B cell (primary cell): ENCODE measurements around the gene KRT71. TPM values are rescaled to one million over a fixed set of nuclear protein-coding genes. Genes with fewer than 3 reads are reported as not detected.

ENCODE experiments used
- ATAC-seq: fragments of 200-7000 bp; cut with Tn5 transposase; one replicate; pipeline ENCODE4 v1.10.0; 2021; ENCODE audit warnings: low read depth, mild to moderate bottlenecking, moderate number of reproducible peaks, moderate library complexity
- CTCF ChIA-PET: fragments of 350-600 bp; sonication (Branson Sonifier 250); formaldehyde crosslinking; loops from one replicate; lab custom pipeline; 2021; ENCODE audit warnings: antibody characterized with exemption, inconsistent platforms; lab: Charles Lee
- POLR2A ChIA-PET: fragments of 350-600 bp; sonication (Branson Sonifier 250); formaldehyde crosslinking; loops from one replicate; lab custom pipeline; 2021; ENCODE audit warnings: antibody characterized with exemption; lab: Charles Lee
- DNase-seq: peaks from one replicate; pipeline ENCODE4 v3.0.0; 2013
- H2AFZ ChIP-seq: 2 replicates; pipeline ENCODE4 v1.6.1; 2012; ENCODE audit warnings: mild to moderate bottlenecking, low read depth, low read length; ENCODE audit not compliant: insufficient read depth, poor library complexity, severe bottlenecking
- H3K27ac ChIP-seq, 2 donors: 1 replicate in 1 of 2; 2 replicates in 1 of 2; pipeline ENCODE4 v1.5.1; 2012 to 2013; ENCODE audit warnings: low read length in 2 of 2, mild to moderate bottlenecking in 2 of 2, moderate library complexity in 1 of 2
- H3K27me3 ChIP-seq, 4 experiments: fragments of 200-600 bp in 1 of 4; sonication (generic) in 1 of 4; replicated peaks in 1 of 4; 1 replicate in 2 of 4; 2 replicates in 2 of 4; pipeline versions ENCODE4 v1.6.1 to v1.7.0; 2013 to 2016; ENCODE audit warnings: low read length in 3 of 4, mild to moderate bottlenecking in 2 of 4, mixed read lengths in 1 of 4, moderate library complexity in 1 of 4; ENCODE audit not compliant: insufficient read depth in 4 of 4, control insufficient read depth in 3 of 4; ENCODE audit errors: control extremely low read depth in 1 of 4
- H3K36me3 ChIP-seq, 2 experiments: replicated peaks in 1 of 2; 1 replicate in 1 of 2; 2 replicates in 1 of 2; pipeline versions ENCODE4 v1.6.1 to v1.7.1; 2013; ENCODE audit warnings: low read length in 1 of 2; ENCODE audit not compliant: insufficient read depth in 2 of 2, control insufficient read depth in 1 of 2; ENCODE audit errors: control extremely low read depth in 1 of 2, extremely low read depth in 1 of 2
- H3K4me1 ChIP-seq, 2 donors: fragments of 200-600 bp in 1 of 2; sonication (generic) in 1 of 2; 1 replicate in 1 of 2; 2 replicates in 1 of 2; pipeline versions ENCODE4 v1.5.1 to v1.6.1; 2013 to 2017; ENCODE audit warnings: low read length in 2 of 2; ENCODE audit not compliant: control insufficient read depth in 2 of 2, insufficient read depth in 2 of 2
- H3K4me2 ChIP-seq: replicated peaks from 2 replicates; pipeline ENCODE3; 2012; ENCODE audit warnings: mild to moderate bottlenecking, low read depth, low read length; ENCODE audit not compliant: poor library complexity, severe bottlenecking
- H3K4me3 ChIP-seq, 5 experiments: fragments of 200-600 bp in 1 of 5; sonication (generic) in 1 of 5; 1 replicate in 3 of 5; 2 replicates in 2 of 5; pipeline versions ENCODE4 v1.5.1 to v1.7.0; 2011 to 2016; ENCODE audit warnings: low read length in 4 of 5, mild to moderate bottlenecking in 4 of 5, low read depth in 2 of 5, control low read depth in 1 of 5, moderate library complexity in 1 of 5; ENCODE audit not compliant: insufficient read depth in 1 of 5; ENCODE audit errors: control extremely low read depth in 1 of 5, extremely low read depth in 1 of 5
- H3K79me2 ChIP-seq: fragments of 200-600 bp; sonication (generic); one replicate; pipeline ENCODE4 v1.6.0; 2016; ENCODE audit warnings: low read length; ENCODE audit not compliant: control insufficient read depth, insufficient read depth
- H3K9ac ChIP-seq: fragments of 200-600 bp; sonication (generic); 2 replicates; pipeline ENCODE4 v1.6.1; 2017; ENCODE audit warnings: mild to moderate bottlenecking, low read length, moderate library complexity
- H3K9me3 ChIP-seq, 3 donors: one replicate each; pipeline versions ENCODE4 v1.6.1 to v1.7.1; 2013; ENCODE audit warnings: low read length in 2 of 3; ENCODE audit not compliant: control insufficient read depth in 2 of 3, insufficient read depth in 1 of 3; ENCODE audit errors: control extremely low read depth in 1 of 3
- H4K20me1 ChIP-seq: 2 replicates; pipeline ENCODE4 v1.6.0; 2012; ENCODE audit warnings: mild to moderate bottlenecking, low read length; ENCODE audit not compliant: insufficient read depth, control insufficient read depth, poor library complexity, severe bottlenecking
- H3K27ac Mint-ChIP-seq: one replicate; pipeline ENCODE4 v1.8.0; 2021; ENCODE audit warnings: mixed read lengths
- H3K27me3 Mint-ChIP-seq: one replicate; pipeline ENCODE4 v1.8.0; 2021; ENCODE audit warnings: mixed read lengths
- H3K4me1 Mint-ChIP-seq: one replicate; pipeline ENCODE4 v1.8.0; 2021; ENCODE audit warnings: mixed read lengths
- H3K4me3 Mint-ChIP-seq: one replicate; pipeline ENCODE4 v1.8.0; 2021; ENCODE audit warnings: mixed read lengths
- H3K9me3 Mint-ChIP-seq: one replicate; pipeline ENCODE4 v1.8.0; 2022; ENCODE audit warnings: mixed read lengths; ENCODE audit not compliant: insufficient read depth
- EZH2 ChIP-seq: IDR thresholded peaks from 2 replicates; pipeline ENCODE4 v1.6.1; 2012; ENCODE audit warnings: borderline replicate concordance, low read depth, mild to moderate bottlenecking, moderate library complexity, low read length; ENCODE audit not compliant: insufficient read depth, poor library complexity, severe bottlenecking
- WGBS: methylation state at CpG from one replicate; pipeline ENCODE4 v1.1.5; 2013; ENCODE audit warnings: missing lambda C conversion rate; ENCODE audit not compliant: insufficient coverage; 5-methylcytosine and 5-hydroxymethylcytosine counted together
- intact Hi-C: fragments of 100-400 bp; cut with micrococcal nuclease; formaldehyde crosslinking; loops from one replicate; pipeline ENCODE4 v1.10.0; 2022
- polyA plus RNA-seq: library from polyadenylated mRNA; depleted of rRNA; stranded (reverse); fragments of >200 nt; gene quantifications from 2 replicates; pipeline ENCODE4 v1.2.3, GENCODE V29; 2012
- total RNA-seq, 2 donors: library from RNA; stranded (reverse); fragments of 120-200 nt in 1 of 2; gene quantifications; 1 replicate in 1 of 2; 2 replicates in 1 of 2; pipeline versions ENCODE4 v1.2.3 to v1.2.4, GENCODE V29; 2013 to 2022
- TF ChIP-seq, protein P1 (sequence below): fragments of 200-600 bp; IDR thresholded peaks from one replicate; pipeline ENCODE4 v1.8.0; 2022; ENCODE audit warnings: antibody characterized with exemption, mild to moderate bottlenecking

KRT71 gene
- total and polyA plus RNA-seq, 2 donors (not counting 1 experiment from before 2014, with no cell fraction given) = not detected

DNA sequence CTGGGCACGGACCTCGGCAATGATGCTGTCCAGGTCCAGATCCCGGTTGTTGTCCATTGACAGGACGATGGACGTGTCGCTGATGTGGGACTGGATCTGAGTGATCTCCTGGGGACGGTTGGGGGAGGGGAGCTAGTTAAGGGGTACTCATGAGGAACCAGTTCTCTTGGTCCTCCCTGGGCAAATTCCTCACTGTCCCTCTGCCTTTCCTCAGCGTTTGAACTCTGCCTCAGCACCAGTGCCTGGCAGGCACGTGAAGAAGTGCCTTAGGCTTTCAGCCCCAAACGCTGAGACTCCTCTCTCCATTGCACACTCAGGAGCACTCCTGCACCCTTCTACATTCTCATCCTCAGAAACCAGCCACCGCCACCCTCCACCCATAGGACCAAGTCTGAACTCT lies 38.6 kb upstream of the KRT71 start:
- intact Hi-C loops = no loop called here

DNA sequence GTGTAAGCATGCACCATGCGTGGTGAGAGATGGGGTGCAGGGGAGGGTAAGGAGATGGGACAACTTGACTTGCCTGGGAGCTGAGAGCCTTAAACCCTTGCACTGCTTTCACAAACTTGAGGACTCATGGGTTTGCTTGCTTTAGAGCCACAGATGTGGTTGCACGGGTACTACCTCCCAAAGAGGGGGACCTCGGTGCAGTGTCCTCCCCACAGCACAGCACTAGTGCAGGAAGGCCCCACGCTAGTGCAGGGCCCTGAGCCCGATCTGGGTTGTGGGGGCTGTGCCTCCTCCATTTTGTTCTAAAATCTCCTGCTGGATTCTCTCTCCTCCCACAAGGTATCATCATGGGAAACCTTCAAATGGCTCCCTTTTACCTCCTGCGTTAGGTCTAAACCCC lies 37.1 kb upstream of the KRT71 start:
- Histone ChIP-seq H3K36me3 (no peaks in the 10 kb centered on the region), H3K4me3 (no peak overlapping the region), H3K9me3 (no peaks in the 10 kb centered on the region), H3K79me2 (no peaks in the 10 kb centered on the region), H3K4me1 (no peaks in the 10 kb centered on the region), H3K4me2 (no peak overlapping the region), H3K27me3 (peaks cover 0 to 2% (median 0%) of the 10 kb centered on the region in 4 experiments), H4K20me1 (no peaks in the 10 kb centered on the region), H3K27ac (no peak overlapping the region), H3K9ac (no peak overlapping the region), H2AFZ (no peak overlapping the region)
- intact Hi-C loops = no loop called here
- ATAC-seq (no peak), DNase-seq (no peak)
- Mint-ChIP-seq H3K27me3 (peaks cover 23% of the 10 kb centered on the region), H3K4me3 (no peak overlapping the region), H3K9me3 (no peaks in the 10 kb centered on the region), H3K4me1 (no peaks in the 10 kb centered on the region), H3K27ac (no peak overlapping the region)
- ChIA-PET CTCF (no interaction called here), POLR2A (interaction anchor here (0.6 kb wide), 1 partner anchor 18 kb away, joined by 3 read pairs; no protein-coding TSS in a partner anchor)
- WGBS = 100% methylated on average over 3 of the region's 6 CpGs
- TF ChIP-seq, protein P1, sequence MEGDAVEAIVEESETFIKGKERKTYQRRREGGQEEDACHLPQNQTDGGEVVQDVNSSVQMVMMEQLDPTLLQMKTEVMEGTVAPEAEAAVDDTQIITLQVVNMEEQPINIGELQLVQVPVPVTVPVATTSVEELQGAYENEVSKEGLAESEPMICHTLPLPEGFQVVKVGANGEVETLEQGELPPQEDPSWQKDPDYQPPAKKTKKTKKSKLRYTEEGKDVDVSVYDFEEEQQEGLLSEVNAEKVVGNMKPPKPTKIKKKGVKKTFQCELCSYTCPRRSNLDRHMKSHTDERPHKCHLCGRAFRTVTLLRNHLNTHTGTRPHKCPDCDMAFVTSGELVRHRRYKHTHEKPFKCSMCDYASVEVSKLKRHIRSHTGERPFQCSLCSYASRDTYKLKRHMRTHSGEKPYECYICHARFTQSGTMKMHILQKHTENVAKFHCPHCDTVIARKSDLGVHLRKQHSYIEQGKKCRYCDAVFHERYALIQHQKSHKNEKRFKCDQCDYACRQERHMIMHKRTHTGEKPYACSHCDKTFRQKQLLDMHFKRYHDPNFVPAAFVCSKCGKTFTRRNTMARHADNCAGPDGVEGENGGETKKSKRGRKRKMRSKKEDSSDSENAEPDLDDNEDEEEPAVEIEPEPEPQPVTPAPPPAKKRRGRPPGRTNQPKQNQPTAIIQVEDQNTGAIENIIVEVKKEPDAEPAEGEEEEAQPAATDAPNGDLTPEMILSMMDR = no peak
- no peak for TF ChIP-seq EZH2

More for the DNA sequence above, 38.6 kb upstream of the KRT71 start:
- ATAC-seq (no peak), DNase-seq (no peak)
- no peaks in the 10 kb centered on the region for H3K9me3 ChIP-seq
- Mint-ChIP-seq H3K9me3 (no peaks in the 10 kb centered on the region), H3K27ac (no peak overlapping the region), H3K4me1 (no peaks in the 10 kb centered on the region), H3K4me3 (no peak overlapping the region), H3K27me3 (peaks cover 28% of the 10 kb centered on the region)
- no peak overlapping the region for H3K27ac ChIP-seq
- no peak overlapping the region for H3K4me3 ChIP-seq
- H3K4me1 ChIP-seq = no peaks in the 10 kb centered on the region
- H3K79me2 ChIP-seq = no peaks in the 10 kb centered on the region
- WGBS = 86% methylated on average over 4 of the region's 11 CpGs
- H3K27me3 ChIP-seq = peaks cover 0 to 2% (median 0%) of the 10 kb centered on the region in 4 experiments
- no peak for TF ChIP-seq EZH2
- TF ChIP-seq, protein P1 = no peak
- H3K9ac ChIP-seq = no peak overlapping the region
- POLR2A ChIA-PET = no interaction called here
- no peak overlapping the region for H2AFZ ChIP-seq
- H3K4me2 ChIP-seq = no peak overlapping the region
- no peaks in the 10 kb centered on the region for H3K36me3 ChIP-seq
- no peaks in the 10 kb centered on the region for H4K20me1 ChIP-seq
- CTCF ChIA-PET = no interaction called here
